MM.1S (cell line): Measurements from ENCODE around the gene SAMD13.

Experiments
- EZH2 ChIP-seq: fragments of 300-600 bp; sonication (generic); optimal IDR thresholded peaks from 2 replicates; pipeline ENCODE3; 2017; ENCODE audit warnings: low read depth, mild to moderate bottlenecking, antibody characterized with exemption, low read length, mixed read lengths
- TF ChIP-seq, protein P1 (sequence below): fragments of 300-600 bp; sonication (generic); IDR thresholded peaks from 2 replicates; pipeline ENCODE4 v1.5.1; 2016; ENCODE audit warnings: antibody characterized with exemption, low read length, mixed read lengths

DNA sequence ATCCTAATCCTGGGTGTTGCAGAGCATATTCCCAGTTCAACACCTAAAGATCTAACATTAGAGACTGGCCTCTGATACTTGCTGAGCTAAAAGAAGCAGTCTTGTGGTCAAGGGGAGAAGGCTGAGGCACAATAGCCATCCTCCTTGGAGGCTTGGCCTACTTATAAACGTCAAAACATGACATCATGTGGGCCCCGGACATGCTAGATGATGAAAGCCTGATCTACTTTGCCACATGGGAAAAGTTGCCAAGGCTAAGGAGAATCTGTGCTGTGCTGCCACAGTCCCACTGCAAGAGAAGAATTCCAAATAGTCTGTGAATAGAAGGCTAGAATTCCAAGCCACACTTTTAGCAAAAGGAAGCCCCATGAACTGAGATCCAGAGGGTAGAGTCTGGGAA, 43.9 kb upstream of the SAMD13 start:
- TF ChIP-seq, protein P1, sequence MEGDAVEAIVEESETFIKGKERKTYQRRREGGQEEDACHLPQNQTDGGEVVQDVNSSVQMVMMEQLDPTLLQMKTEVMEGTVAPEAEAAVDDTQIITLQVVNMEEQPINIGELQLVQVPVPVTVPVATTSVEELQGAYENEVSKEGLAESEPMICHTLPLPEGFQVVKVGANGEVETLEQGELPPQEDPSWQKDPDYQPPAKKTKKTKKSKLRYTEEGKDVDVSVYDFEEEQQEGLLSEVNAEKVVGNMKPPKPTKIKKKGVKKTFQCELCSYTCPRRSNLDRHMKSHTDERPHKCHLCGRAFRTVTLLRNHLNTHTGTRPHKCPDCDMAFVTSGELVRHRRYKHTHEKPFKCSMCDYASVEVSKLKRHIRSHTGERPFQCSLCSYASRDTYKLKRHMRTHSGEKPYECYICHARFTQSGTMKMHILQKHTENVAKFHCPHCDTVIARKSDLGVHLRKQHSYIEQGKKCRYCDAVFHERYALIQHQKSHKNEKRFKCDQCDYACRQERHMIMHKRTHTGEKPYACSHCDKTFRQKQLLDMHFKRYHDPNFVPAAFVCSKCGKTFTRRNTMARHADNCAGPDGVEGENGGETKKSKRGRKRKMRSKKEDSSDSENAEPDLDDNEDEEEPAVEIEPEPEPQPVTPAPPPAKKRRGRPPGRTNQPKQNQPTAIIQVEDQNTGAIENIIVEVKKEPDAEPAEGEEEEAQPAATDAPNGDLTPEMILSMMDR: no peak
- TF ChIP-seq EZH2: no peak
